DMS79 (cell line): ENCODE measurements around the gene EIF3K.

ENCODE experiments used
- DNase-seq: peaks from one replicate; lab custom pipeline; 2025; lab: John Stamatoyannopoulos, UW

EIF3K gene

GRCh38 chr19:38684078-38684861, 65.3 kb downstream of the EIF3K start:
- no peak for DNase-seq

GRCh38 chr19:38684862-38685665, 66.1 kb downstream of the EIF3K start:
- DNase-seq = no peak

- DNase-seq = no peak
Observed at GRCh38 chr19:38685666-38686529, 66.9 kb downstream of the EIF3K start.

- no peak for DNase-seq
Observed at GRCh38 chr19:38686530-38686888, 67.5 kb downstream of the EIF3K start.
